ENCODE measurements around the gene SIDT2. TPM values are rescaled to one million over a fixed set of nuclear protein-coding genes. Genes with fewer than 3 reads are reported as not detected.

SIDT2 gene
- polyA plus RNA-seq, 12 donors = 24.6 to 41.0 (median 36.3) TPM; not detected in 1

Other genes starting within 250 kb of the SIDT2 start
- gene SIK3, start 80.3 kb upstream of the SIDT2 start, polyA plus RNA-seq (ENCODE audit: insufficient read length in 12 of 12) = 10 to 100 TPM in 11 of 12 donors, not detected in 1; 27.5 to 46.1 (median 38.5) TPM
- 100 to 1,000 TPM in 1 of 12 donors, 10 to 100 TPM in 11; 45.3 to 201 (median 54.4) TPM for gene PAFAH1B2, start 34.5 kb upstream of the SIDT2 start, polyA plus RNA-seq (ENCODE audit: insufficient read length in 12 of 12)
- gene TAGLN, start 20.6 kb downstream of the SIDT2 start, polyA plus RNA-seq (ENCODE audit: insufficient read length in 12 of 12) = 100 to 1,000 TPM in 2 of 12 donors, 10 to 100 TPM in 9, not detected in 1; 65.6 to 358 (median 88.1) TPM
- 10 to 100 TPM; 17.1 to 58.7 (median 27.3) TPM for gene PCSK7, start 53.3 kb downstream of the SIDT2 start, polyA plus RNA-seq (ENCODE audit: insufficient read length in 12 of 12)
- gene RNF214, start 53.9 kb downstream of the SIDT2 start, polyA plus RNA-seq (ENCODE audit: insufficient read length in 12 of 12) = 10 to 100 TPM in 11 of 12 donors, not detected in 1; 16.7 to 28.8 (median 19.3) TPM
- gene BACE1-AS, start 112.6 kb downstream of the SIDT2 start, polyA plus RNA-seq (ENCODE audit: insufficient read length in 12 of 12) = 10 to 100 TPM in 11 of 12 donors, not detected in 1; 10.4 to 20.1 (median 14.3) TPM
- 10 to 100 TPM in 11 of 12 donors, not detected in 1; 31.3 to 43.1 (median 38.6) TPM for gene BACE1, start 137.5 kb downstream of the SIDT2 start, polyA plus RNA-seq (ENCODE audit: insufficient read length in 12 of 12)
- gene CEP164, start 149.1 kb downstream of the SIDT2 start, polyA plus RNA-seq (ENCODE audit: insufficient read length in 12 of 12) = 10 to 100 TPM in 11 of 12 donors, not detected in 1; 10.9 to 29.2 (median 12.6) TPM